Right lobe of liver (tissue), 6 donors: ENCODE measurements around the gene BROX. TPM values are rescaled to one million over a fixed set of nuclear protein-coding genes. Genes with fewer than 3 reads are reported as not detected.
A peak's percentile ranks its signal among the peaks of the same experiment; 100 is the strongest.

Experiments used
- ATAC-seq, 4 donors: fragments of 200-7000 bp; cut with Tn5 transposase; one replicate each; pipeline ENCODE4 v1.9.1; 2020; ENCODE audit warnings: mild to moderate bottlenecking in 4 of 4, moderate library complexity in 4 of 4
- DNase-seq, 3 donors: peaks; one replicate each; pipeline ENCODE4 v3.0.0-alpha.2; 2020
- H3K27ac ChIP-seq, 3 donors: fragments of 200-600 bp; one replicate each; pipeline ENCODE4 v1.8.0; 2022
- H3K27me3 ChIP-seq, 2 donors: fragments of 200-600 bp; one replicate each; pipeline ENCODE4 v1.8.0; 2022
- H3K36me3 ChIP-seq, 4 donors: fragments of 200-600 bp; sonication (generic) in 1 of 4; one replicate each; pipeline versions ENCODE4 v1.5.1 to v1.8.0; 2017 to 2022; ENCODE audit warnings: control low read depth in 1 of 4
- H3K4me1 ChIP-seq, 4 donors: fragments of 200-600 bp; sonication (generic) in 1 of 4; one replicate each; pipeline versions ENCODE4 v1.5.1 to v1.8.0; 2017 to 2022; ENCODE audit warnings: control low read depth in 1 of 4
- H3K4me3 ChIP-seq, 3 donors: fragments of 200-600 bp; one replicate each; pipeline ENCODE4 v1.8.0; 2022
- H3K9me3 ChIP-seq, 4 donors: fragments of 200-600 bp; sonication (generic) in 1 of 4; one replicate each; pipeline versions ENCODE4 v1.5.1 to v1.8.0; 2017 to 2022; ENCODE audit warnings: control low read depth in 1 of 4
- POLR2A ChIP-seq: fragments of 450-650 bp; IDR thresholded peaks from one replicate; pipeline ENCODE4 v1.6.1; 2017; ENCODE audit warnings: antibody characterized with exemption, mild to moderate bottlenecking
- WGBS: methylation state at CpG from one replicate; pipeline ENCODE4 v1.1.6; 2018; ENCODE audit warnings: low coverage, low lambda C conversion rate; ENCODE audit not compliant: insufficient coverage; ENCODE audit errors: missing lambda C conversion rate; 5-methylcytosine and 5-hydroxymethylcytosine counted together
- intact Hi-C, 2 donors: fragments of 100-400 bp; cut with DNase I; formaldehyde crosslinking; loops; one replicate each; pipeline versions ENCODE4 v1.11.2 to v1.14.1; 2022
- total RNA-seq, 6 experiments: library from RNA; depleted of rRNA in 2 of 6; stranded (reverse); fragments of >200 nt in 2 of 6; fragmentation: NEBNext Ultra II Directional in 3 of 6; extraction: Animal tissue kit (Norgen Biotek cat#: 25700) in 3 of 6; gene quantifications; one replicate each; pipeline versions ENCODE4 v1.1.0 to v1.2.4, GENCODE V29; 2016 to 2023
- TF ChIP-seq, protein P1 (sequence below), 4 donors: fragments of 200-600 bp in 3 of 4; fragments of 450-650 bp in 1 of 4; IDR thresholded peaks; one replicate each; pipeline versions ENCODE4 v1.5.1 to v1.8.0; 2016 to 2022; ENCODE audit warnings: antibody characterized with exemption in 4 of 4, mild to moderate bottlenecking in 2 of 4
- donor health status: DM: no; HTN: yes; CAD: no.
- donor health status: DM: no; HTN: no; CAD: no.
- donor health status: DM: no; HTN: no; CAD: no.
- donor health status: DM: no; HTN: yes; CAD: no.
- donor health status: DM: no; HTN: yes; CAD: no.

Gene BROX
- total RNA-seq, 6 experiments from 2014 or later, result 13.3 to 24.3 (median 20.2) TPM

DNA sequence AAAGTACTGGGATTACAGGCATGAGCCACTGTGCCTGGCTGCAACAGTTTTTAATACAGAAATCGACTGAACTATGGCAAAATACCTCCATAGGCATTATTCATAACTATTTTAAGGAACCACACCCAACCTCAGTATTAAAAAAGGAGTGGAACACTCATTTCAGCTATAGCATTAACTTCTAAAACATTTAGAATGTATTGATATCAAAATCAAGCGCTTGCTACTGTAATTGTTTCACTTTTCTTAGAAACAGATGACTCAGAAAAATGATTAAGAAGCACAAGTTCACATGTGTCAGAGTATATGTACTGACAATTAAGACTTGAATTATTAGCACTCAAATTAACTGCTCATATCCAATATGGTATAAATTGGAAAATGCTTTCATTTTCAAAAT, 15.2 kb upstream of the BROX start:
- Histone ChIP-seq H3K27me3 (no peaks in the 10 kb centered on the region), H3K36me3 (peaks cover 0 to 5% (median 0%) of the 10 kb centered on the region in 4 donors), H3K9me3 (no peaks in the 10 kb centered on the region), H3K27ac (no peak overlapping the region), H3K4me3 (no peak overlapping the region), H3K4me1 (no peaks in the 10 kb centered on the region)
- TF ChIP-seq, protein P1, sequence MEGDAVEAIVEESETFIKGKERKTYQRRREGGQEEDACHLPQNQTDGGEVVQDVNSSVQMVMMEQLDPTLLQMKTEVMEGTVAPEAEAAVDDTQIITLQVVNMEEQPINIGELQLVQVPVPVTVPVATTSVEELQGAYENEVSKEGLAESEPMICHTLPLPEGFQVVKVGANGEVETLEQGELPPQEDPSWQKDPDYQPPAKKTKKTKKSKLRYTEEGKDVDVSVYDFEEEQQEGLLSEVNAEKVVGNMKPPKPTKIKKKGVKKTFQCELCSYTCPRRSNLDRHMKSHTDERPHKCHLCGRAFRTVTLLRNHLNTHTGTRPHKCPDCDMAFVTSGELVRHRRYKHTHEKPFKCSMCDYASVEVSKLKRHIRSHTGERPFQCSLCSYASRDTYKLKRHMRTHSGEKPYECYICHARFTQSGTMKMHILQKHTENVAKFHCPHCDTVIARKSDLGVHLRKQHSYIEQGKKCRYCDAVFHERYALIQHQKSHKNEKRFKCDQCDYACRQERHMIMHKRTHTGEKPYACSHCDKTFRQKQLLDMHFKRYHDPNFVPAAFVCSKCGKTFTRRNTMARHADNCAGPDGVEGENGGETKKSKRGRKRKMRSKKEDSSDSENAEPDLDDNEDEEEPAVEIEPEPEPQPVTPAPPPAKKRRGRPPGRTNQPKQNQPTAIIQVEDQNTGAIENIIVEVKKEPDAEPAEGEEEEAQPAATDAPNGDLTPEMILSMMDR (IDR thresholded peaks at IDR 0.05), result no peak
- TF ChIP-seq POLR2A, result no peak
- ATAC-seq, result no peak
- WGBS, result 83% methylated on average over 2 of the region's 2 CpGs
- DNase-seq, result no peak
- intact Hi-C loops, result no loop called here

GRCh38 chr1:222697826-222698225, 14.5 kb upstream of the BROX start:
- Histone ChIP-seq H3K4me1 (no peaks in the 10 kb centered on the region), H3K9me3 (no peaks in the 10 kb centered on the region), H3K36me3 (peaks cover 0 to 5% (median 0%) of the 10 kb centered on the region in 4 donors), H3K27me3 (no peaks in the 10 kb centered on the region), H3K4me3 (no peak overlapping the region), H3K27ac (no peak overlapping the region)
- no peak for DNase-seq
- WGBS, result 79% methylated on average over 2 of the region's 2 CpGs
- intact Hi-C loops, result no loop called here
- no peak for ATAC-seq
- TF ChIP-seq, protein P1 (IDR thresholded peaks at IDR 0.05), result no peak
- TF ChIP-seq POLR2A, result no peak

GRCh38 chr1:222702210-222702609, 10.2 kb upstream of the BROX start:
- H3K27me3 ChIP-seq, result no peaks in the 10 kb centered on the region
- H3K36me3 ChIP-seq, result peaks cover 0 to 2% (median 0%) of the 10 kb centered on the region in 4 donors
- intact Hi-C loops, result no loop called here
- ATAC-seq (peak in 1 of 4 donors; percentile 38), DNase-seq (no peak)
- 69% methylated on average over 4 of the region's 4 CpGs for WGBS
- H3K9me3 ChIP-seq, result no peaks in the 10 kb centered on the region
- TF ChIP-seq, protein P1 (IDR thresholded peaks at IDR 0.05), result no peak
- TF ChIP-seq POLR2A, result no peak
- no peaks in the 10 kb centered on the region for H3K4me1 ChIP-seq
- H3K27ac ChIP-seq, result no peak overlapping the region
- H3K4me3 ChIP-seq, result no peak overlapping the region

DNA sequence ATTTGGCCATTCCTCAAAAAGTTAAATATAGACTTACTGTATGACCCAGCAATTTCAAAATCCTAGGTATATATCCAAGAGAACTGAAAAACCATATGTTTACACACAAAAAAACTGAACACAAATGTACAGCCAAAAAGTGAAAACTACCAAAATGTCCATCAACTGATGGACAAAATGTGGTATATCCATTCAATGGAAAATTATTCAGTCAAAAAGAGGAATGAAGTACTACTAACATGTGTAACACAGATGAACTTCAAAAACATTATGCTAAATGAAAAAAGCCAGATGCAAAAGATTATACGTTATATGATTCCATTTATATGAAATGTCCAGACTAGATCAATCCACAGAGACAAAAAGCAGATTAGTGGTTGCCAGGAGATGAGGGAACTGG, 8.1 kb upstream of the BROX start:
- no peak for DNase-seq
- H3K36me3 ChIP-seq, result no peaks in the 10 kb centered on the region
- no peak overlapping the region for H3K27ac ChIP-seq
- H3K4me1 ChIP-seq, result no peaks in the 10 kb centered on the region
- no peak for ATAC-seq
- H3K27me3 ChIP-seq, result no peaks in the 10 kb centered on the region
- no peaks in the 10 kb centered on the region for H3K9me3 ChIP-seq
- WGBS, result 100% methylated on average over 1 of the region's 1 CpG
- intact Hi-C loops, result no loop called here
- no peak overlapping the region for H3K4me3 ChIP-seq
- TF ChIP-seq, protein P1 (IDR thresholded peaks at IDR 0.05), result no peak
- TF ChIP-seq POLR2A, result no peak

GRCh38 chr1:222706815-222707214, 5.5 kb upstream of the BROX start:
- no peak for ATAC-seq
- Histone ChIP-seq H3K4me3 (no peak overlapping the region), H3K36me3 (no peaks in the 10 kb centered on the region), H3K4me1 (peaks cover 0 to 9% (median 0%) of the 10 kb centered on the region in 4 donors), H3K27ac (no peak overlapping the region), H3K9me3 (no peaks in the 10 kb centered on the region), H3K27me3 (no peaks in the 10 kb centered on the region)
- 64% methylated on average over 3 of the region's 4 CpGs for WGBS
- no peak for DNase-seq
- TF ChIP-seq, protein P1 (IDR thresholded peaks at IDR 0.05), result no peak
- no peak for TF ChIP-seq POLR2A
- intact Hi-C loops, result no loop called here
